Left lobe of liver (tissue), 2 donors: ENCODE data around the gene DPP6. TPM values are rescaled to one million over a fixed set of nuclear protein-coding genes. Genes with fewer than 3 reads are reported as not detected.

Experiments
- ATAC-seq: fragments of 200-7000 bp; cut with Tn5 transposase; one replicate; pipeline ENCODE4 v1.9.1; 2020; ENCODE audit warnings: mild to moderate bottlenecking, moderate library complexity
- DNase-seq: peaks from one replicate; pipeline ENCODE4 v3.0.0-alpha.2; 2020; ENCODE audit warnings: low spot score
- total RNA-seq: library from RNA; stranded (reverse); gene quantifications from one replicate; pipeline ENCODE4 v1.2.1, GENCODE V29; 2021
- donor health status: DM: no; HTN: no; CAD: no; lungs with moderate emphysema.
- donor health status: DM: no; HTN: yes; CAD: no.

The DPP6 gene
- total RNA-seq, 1 donor from 2014 or later: not detected

- no peak for ATAC-seq
These were observed 452.7 kb downstream of the DPP6 start for GRCh38 chr7:154504918-154505317.

GRCh38 chr7:154505362-154505761 is 453.2 kb downstream of the DPP6 start:
- ATAC-seq (no peak), DNase-seq (no peak)

More at GRCh38 chr7:154504918-154505317, 452.7 kb downstream of the DPP6 start:
- no peak for DNase-seq

DNA sequence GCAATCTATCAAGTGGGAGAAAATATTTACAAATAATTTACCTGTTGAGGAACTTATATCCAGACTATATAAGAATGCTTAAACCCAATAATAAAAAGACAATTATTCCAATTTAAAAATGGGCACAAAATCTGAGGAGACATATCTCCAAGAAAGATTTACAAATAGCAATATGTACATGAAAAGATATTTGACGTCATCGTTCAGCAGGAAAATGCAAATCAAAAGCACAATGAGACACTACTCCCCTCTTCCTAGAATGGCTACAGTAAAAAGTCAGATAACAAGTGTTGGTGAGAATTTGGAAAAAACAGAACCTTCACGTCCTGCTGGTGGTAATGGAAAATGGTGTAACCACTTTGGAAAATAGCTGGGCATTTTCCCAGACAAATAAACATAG is 457.0 kb downstream of the DPP6 start:
- DNase-seq: no peak
- no peak for ATAC-seq

DNA sequence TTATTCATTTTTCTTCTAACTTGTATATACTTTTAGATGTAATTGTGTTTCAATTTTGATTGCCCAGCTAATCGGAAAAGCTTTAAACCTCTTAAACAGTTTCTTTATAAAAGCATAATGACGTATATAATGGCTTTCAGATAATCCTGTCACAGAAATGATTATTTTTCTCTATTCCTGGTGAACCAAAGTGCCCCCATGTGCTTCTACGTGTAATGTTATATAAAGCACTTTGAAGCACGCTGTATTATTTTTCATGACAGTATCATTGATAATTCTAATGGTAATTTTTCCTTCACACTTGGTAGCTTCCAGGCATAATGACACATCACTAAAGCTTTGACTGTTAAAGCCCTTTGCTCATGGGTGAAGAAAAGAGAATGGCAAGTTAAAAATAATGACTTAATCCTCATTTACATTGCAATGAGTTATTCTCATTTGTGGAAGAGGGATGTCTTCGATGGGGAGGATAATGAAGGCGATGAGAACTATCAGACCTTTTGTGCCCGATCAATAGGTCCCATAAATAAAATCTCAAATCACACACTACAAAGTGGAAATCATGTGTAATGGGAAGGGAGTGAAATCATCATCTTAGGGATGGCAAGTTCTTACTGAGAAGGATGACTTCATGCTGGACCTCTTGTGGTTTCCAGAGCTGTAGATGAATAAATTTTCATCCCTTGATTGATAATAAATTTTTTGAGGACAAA is 460.1 kb downstream of the DPP6 start:
- ATAC-seq (no peak), DNase-seq (no peak)

GRCh38 chr7:154517768-154518167 is 465.6 kb downstream of the DPP6 start:
- DNase-seq (no peak), ATAC-seq (no peak)

- no peak for ATAC-seq
- no peak for DNase-seq
These were observed 467.0 kb downstream of the DPP6 start for GRCh38 chr7:154519229-154519628.

DNA sequence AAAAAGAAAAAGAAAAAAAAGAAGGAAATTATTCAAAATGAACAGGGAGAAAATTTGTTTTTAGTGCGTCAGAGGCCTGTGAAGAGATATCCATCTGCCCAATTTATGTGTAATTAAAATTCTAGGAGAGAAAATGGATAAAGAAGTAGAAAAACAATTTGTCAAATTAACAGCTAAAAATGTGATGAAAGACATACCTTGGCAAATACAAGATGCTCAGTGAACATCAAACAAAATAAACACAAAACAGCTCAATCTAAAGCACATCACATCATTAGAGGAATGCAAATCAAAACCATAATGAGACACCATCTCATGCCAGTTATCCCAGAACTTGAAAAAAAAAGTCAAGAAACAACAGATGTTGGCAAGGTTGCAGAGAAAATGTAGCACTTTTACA is 477.9 kb downstream of the DPP6 start:
- DNase-seq: no peak
- ATAC-seq: no peak

DNA sequence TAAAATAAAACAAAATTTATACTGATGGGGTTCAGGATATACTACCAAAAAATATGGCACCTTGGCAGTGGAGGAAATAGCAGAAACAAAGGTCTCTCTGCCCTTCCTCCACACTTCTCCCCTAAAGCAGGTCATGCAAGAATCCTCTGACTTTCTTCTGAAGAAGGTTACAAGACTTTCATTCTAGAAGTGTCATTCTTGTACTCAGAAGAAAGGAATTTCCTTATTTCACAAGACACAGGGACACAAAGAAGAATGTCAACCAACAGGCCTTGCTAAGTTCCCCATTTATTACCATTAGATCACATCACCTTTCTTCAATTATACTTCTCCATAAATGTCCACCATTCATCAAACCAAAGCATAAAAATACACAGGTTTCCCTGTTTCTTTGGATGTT is 480.6 kb downstream of the DPP6 start:
- ATAC-seq (no peak), DNase-seq (no peak)

DNA sequence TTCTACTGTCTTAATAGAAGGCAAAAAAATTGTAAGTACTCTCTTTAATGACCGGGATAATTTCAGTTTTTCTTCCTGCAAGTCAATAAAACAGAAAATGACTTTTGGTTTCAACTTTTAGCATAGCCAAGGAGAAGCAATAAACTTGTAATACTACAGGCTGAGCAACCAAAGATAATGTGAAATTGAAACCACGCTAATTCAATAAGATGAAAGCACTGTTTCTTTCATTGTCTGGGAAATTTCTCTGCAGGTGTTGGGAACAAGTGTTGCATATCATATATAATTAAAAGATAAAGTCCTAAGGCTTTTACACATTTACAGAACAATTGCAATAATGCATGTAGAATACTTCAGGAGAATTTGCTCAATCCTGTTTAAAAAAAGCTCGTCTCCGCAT is 488.4 kb downstream of the DPP6 start:
- DNase-seq: no peak
- no peak for ATAC-seq

- no peak for ATAC-seq
- DNase-seq: no peak
These were observed 489.4 kb downstream of the DPP6 start for GRCh38 chr7:154541606-154542005.

DNA sequence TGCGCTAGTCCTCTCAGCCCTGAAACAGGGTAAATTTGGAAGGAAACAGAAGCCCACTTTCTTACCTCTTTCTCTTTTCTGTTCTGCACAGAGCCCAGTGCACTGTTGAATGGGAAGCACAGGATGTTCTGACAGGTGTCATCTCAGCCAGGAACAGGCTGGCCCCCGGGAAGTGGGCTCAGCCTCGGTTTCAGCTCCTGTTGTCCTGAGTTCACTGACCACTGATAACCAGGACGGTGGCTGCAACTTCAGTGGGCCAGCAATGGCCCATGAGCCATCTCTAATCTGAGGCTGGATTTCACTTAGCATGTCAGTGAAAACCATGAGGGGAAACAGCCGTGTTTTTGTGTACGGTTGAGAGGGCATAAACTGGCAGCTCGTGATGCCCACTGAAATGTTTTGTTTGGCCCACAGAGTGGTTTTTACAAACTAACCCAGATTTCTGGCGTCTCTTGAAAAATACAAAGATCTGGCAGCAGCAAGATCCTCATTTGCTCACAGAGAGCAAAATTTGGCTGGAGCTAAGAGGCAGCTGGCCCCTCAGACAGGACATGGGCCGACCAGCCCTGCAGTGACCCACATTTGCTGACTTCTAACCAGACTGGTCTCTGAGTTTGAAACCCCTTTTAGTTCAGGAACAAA is 494.9 kb downstream of the DPP6 start:
- ATAC-seq (no peak), DNase-seq (no peak)

DNA sequence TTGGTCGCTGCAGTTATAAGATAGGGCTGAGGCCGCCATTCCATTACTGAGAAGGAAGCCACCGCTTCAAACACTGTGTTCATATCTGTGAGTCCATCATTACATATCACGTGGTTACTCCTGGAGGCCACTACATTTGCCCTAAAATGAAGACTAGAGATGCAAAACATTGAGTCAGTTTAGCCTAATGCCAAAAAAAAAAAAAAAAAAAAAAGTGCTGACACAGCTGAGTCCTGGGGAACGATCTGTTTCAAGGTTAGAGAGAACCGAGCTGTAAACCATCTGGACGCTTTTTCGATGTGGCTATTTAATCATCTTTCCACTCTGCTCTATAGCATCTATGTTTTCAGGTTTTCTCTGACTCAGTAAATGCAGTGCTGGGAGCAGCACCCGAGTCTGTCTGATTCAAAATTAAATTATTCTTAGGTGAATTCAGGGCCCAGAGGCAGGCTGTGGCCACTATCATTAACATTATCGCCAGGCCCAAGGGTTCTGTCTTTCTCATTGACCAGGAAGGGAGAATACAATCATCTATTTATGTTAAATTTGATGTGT is 501.6 kb downstream of the DPP6 start:
- DNase-seq (no peak), ATAC-seq (no peak)

- DNase-seq (no peak), ATAC-seq (no peak)
These were observed 507.3 kb downstream of the DPP6 start for GRCh38 chr7:154559454-154559853.

DNA sequence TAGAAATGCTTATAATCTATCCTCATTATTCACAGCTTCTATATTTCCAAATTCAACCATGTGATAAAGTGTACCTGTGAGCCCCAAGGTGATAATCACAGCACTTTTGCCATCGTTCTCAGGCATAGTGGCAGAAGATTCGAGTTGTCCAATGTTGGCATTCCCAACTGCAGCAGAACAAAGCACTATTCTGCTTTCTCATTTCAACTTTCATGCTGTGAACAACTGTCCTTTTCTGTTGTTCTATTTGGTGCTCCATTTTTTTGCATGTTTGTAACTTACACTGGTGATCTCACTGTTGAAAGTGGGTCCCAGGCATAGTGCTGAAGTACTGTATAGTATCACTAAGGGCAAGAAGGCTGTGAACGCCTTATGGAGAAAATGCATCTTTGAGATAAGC is 512.5 kb downstream of the DPP6 start:
- ATAC-seq (no peak), DNase-seq (no peak)

GRCh38 chr7:154566877-154567276 is 514.7 kb downstream of the DPP6 start:
- ATAC-seq (no peak), DNase-seq (no peak)

DNA sequence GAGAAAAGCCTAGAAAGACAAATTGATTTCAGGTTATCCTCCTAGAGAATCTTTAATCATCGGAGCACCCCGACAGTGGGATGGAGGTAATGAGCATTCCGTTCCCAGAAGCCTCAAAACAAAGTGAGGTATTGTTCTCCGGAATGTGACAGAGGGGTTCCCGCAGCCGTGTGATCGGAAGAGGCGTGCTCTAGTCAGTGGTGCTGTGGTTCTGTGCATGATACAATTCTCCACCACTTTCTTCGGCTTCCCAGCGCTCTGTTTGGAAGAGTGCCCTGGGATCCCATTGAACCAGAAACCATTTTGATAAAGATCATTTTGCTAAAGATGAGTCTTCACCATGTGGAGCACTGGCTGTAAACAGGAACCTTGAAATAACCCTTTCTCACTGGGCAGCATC is 516.1 kb downstream of the DPP6 start:
- no peak for DNase-seq
- no peak for ATAC-seq

DNA sequence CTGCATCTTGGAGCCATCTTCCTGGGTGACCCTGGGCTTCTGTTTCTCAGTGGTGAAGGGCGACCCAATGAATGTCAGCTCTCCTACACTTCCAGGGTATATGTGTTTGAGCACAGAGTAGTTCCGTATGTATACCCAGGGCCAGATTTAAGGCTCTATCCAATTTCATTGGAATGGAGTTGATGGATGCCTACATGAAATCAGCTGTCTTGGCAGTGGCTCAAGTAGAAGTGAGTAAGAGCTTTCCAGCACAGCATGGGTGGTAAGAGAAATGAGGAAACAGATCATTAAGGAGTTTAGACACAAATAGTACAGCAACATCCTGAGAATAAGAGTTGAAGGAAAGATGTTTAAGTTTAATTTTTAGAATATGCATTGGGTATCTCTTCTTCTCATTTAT is 517.7 kb downstream of the DPP6 start:
- DNase-seq (no peak), ATAC-seq (no peak)

DNA sequence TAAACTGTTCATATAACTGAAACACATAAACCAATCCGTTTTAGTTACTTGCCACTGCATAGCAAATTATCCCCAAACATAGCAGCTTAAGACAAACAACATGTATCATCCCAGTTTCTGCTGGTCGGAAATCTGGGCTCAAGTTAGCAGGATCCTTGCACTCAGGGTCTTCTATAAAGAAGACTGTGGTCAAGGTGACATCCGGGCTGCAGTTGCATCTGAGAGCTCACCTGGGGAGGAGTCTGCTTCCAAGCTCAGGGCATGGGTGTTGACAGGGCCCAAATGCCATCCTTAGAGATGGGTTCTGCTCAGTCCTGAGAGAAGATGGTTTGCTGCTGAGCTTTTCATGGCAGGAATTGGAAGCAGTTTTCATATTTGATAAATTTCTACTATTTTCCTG is 519.6 kb downstream of the DPP6 start:
- ATAC-seq (no peak), DNase-seq (no peak)

- ATAC-seq (no peak), DNase-seq (no peak)
These were observed 522.0 kb downstream of the DPP6 start for GRCh38 chr7:154574235-154574634.

DNA sequence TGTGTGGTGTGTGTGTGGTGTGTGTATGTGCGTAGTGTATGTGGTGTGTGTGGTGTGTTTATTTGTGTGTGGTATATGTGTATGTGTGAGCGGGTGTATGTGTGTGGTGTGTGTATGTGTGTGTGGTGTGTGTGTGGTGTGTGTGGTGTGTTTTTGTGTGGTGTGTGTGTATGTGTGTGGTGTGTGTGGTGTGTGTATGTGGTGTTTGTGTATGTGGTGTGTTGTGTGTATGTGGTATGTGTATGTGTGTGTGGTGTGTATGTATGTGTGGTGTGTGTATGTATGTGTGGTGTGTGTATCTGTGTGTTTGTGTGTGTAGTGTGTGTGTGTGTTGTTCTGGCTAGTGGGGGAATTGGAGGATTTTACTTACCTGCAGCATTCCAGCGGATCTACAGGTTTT is 523.3 kb downstream of the DPP6 start:
- ATAC-seq (no peak), DNase-seq (no peak)

GRCh38 chr7:154576604-154577003 is 524.4 kb downstream of the DPP6 start:
- ATAC-seq: no peak
- no peak for DNase-seq

DNA sequence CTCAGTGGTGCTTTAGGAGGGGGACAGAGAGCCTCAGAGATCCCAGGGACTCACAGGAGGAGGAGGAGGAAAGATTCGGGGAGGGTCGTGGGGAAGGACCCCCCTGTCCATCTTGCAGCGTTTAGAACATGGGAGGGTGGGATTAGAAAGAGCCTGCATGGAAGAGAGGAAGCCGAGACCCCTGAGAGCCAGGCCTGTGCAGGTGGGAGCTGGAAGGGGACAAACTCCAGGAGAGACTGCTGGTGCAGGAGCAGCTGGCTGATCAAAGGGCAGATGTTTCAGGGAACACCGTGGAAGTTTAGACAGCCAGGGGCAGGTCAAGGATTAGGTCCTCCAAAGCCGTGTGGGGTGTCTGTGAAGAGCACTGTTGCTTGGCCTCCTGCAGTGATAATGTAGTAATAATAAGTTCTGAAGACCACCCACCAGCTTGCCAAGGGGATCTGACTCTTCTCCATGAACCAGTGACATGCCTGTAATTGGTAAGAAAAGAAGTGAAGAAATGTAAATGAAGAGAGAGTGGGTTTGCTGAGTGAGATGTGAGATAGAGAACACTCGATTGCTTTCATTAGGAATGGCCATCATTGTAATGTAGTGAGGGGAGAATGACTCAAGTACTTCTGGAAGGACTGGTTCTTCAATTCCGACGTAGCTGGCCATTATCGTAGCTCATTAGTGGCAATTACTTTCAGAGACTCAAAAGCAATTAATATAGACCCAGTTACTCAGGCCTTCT is 525.1 kb downstream of the DPP6 start:
- DNase-seq: no peak
- ATAC-seq: no peak
